Fibroblast of skin of back (primary cell): ENCODE results near the gene CCNB2.
"Not testable (repeated sequence)": the region's sequence is repeated elsewhere in the genome, so short reads cannot be mapped to it uniquely, and the experiment has no call there.

Experiments
- DNase-seq: peaks from one replicate; pipeline ENCODE4 v3.0.0-alpha.2; 2013

The CCNB2 gene

DNA sequence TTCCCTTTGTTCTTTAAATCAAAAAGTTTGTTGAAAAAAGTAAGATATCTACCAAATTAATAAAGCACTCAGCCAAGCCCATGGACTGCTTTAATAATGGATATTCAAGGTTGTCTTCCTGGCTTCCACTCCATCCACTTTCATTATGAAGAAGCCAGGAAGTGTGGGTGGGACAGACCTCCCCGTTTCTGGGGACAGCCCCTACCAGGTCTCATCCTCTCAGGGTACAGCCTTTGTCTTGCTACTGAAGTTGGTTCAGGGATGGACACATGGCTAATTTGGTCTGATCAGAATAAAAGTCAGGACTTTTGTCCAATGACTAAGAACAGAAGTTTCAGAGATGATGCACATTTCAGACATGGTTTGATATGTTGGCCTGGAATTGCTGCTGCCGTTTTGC is 32.6 kb downstream of the CCNB2 start:
- no peak for DNase-seq

DNA sequence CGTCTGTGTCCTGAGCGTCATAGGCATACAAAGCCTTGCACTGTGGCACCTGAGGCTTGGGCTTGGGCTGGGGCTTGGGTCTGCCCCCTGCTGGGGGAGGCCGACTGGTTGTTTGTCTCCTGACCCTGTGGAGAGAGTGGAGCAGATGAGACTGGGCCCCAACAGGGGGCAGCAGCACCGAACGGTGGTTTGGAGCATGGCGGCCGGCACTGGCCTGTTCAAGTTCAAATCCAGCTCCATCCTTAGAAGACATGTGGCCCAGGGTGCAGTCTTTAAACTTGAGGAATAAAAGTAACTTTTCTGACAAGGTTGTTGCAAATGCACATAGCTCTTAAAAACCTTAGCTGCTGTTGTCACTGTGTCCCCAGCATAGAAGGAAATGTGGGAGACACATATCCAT is 33.3 kb downstream of the CCNB2 start:
- peak; percentile 39 for DNase-seq

DNA sequence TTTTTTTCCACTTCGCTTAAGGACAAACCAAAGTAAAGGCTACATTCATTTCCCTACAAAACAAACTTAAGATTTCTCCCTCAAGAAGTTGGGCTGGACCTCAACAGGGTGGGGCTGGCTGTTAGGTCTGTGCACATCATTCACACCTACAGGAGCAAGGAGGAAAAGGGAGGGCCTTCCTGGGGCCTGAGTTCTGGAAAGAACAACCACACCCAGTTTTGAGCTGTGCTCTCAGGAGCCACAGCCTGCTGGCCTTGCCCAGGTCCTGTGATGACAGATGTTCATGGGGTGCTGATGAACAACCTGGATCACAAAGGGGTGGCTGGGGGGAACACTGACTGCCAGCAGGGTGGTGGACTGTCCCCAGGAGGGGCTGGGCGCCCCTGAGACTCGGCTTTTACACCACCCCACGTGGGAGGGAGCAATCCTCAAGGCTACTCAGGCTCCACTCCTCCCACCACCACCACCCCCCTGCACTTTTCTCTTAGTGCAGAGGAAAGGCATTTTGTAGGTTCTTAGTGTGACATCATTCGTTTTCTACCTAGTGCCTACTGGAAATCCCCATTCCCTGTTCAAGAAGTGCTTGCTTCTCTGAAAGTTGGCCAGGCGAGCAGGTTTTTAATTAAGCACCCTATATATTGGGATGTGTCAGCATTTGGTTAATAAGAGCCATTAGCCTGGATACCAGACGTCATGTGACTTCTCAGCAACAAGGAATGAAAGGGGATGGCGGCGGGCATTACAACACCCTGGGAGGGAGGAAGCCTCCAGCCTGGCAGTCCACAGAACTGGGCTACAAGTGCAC is 35.7 kb downstream of the CCNB2 start:
- DNase-seq = no peak

DNA sequence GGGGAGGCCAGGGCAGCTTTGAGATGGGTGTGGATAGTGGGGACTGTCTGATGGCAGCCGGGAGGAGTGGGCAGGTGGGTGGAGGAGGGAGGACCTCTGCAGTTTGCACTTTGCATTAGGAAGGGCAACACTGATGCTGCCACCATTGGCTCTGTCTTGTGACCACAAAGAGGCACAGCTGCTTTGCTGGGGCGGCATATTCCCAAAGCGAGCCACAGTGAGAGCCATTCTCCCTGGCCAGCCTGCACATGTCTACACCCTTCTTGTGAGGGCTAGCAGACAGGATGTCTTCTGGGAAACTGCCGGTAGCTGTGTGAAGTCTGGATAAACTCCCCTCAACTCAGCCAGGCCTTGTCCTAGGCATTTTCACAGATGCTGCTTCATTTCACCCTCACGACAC is 38.3 kb downstream of the CCNB2 start:
- DNase-seq = no peak

DNA sequence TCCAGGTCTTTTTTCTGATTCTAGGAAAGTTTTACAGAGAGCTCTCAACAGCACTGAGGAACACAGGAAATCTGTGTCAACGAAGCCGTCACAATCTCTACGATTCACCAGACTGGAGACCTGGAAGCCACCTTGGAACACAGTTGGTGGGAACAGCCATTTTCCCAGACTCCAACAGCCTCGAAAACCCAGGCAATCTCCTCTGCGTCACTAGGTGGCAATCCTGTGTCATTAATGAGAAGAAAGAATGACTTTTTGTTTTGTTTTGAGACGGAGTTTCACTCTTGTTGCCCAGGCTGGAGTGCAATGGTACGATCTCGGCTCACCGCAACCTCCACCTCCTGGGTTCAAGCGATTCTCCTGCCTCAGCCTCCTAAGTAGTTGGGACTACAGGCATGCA is 39.6 kb downstream of the CCNB2 start:
- DNase-seq = not testable (repeated sequence)

DNA sequence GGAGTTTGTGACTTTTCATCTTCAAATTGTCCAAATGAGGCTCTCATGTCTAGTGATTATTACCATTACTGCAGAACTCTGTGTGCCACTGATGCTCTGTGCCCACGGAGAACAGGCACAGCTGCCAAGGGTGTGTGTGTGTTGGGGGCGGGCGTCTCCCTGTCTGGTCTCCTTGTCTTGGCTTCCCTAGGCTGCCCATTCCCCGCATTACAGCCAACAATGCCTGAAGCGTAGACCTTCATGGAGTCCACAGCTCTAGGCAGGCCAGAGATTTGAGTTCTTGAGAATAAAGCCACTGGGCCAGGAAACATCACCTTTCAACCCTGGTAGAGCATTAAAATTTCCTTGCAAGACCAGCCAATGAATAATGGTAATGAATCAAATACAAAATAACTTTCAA is 42.7 kb downstream of the CCNB2 start:
- DNase-seq = no peak

DNA sequence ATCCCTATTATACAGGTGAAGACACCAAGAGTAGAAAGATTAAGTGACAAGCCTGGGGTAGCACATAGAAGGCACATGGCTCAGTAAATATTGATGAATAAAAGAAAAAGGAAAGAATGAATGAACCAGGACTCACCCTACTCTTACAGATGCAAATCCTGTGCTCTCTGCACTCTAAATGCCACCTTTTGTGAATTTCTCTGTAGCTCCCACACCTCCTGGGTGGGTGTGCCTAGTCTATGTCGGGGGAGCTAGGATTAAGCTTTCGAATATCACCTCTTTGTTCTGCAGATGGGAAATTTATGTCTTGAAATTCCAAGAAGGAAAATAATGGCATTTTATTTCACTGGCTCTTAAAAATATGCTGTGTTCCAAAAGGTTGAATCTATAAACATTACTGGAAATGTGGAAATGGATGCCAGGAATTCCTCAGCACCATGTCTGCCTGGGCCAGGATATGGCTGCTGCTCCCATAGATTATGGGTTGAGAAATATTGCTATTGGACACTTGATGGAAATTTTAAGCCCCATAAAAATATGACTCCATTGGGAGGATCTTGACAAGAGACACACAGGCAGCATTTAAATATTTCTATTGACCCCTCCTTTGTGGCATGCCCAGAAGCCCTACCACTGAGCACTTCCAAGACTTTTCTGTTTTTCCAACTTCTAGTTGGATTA is 43.3 kb downstream of the CCNB2 start:
- DNase-seq = peak; percentile 57

DNA sequence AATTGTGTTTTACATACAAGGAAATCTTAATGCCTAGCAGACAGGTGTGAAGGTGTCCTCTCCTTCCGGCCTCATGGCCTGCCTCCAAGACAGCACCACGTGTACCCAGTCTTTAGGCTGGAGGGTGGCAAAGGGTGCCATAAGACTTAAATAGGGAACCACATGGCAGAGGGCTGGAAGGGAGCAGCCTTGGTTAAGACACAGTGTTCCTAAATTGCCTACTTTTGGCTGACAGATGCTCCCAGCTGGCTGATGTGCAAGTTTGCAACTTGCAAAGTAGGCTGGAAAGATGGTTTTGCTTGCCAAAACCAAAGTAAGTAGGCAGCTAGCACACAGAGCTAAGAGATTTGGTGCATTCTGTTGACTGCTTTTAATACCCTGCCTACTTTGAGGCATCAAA is 45.2 kb downstream of the CCNB2 start:
- DNase-seq = no peak

DNA sequence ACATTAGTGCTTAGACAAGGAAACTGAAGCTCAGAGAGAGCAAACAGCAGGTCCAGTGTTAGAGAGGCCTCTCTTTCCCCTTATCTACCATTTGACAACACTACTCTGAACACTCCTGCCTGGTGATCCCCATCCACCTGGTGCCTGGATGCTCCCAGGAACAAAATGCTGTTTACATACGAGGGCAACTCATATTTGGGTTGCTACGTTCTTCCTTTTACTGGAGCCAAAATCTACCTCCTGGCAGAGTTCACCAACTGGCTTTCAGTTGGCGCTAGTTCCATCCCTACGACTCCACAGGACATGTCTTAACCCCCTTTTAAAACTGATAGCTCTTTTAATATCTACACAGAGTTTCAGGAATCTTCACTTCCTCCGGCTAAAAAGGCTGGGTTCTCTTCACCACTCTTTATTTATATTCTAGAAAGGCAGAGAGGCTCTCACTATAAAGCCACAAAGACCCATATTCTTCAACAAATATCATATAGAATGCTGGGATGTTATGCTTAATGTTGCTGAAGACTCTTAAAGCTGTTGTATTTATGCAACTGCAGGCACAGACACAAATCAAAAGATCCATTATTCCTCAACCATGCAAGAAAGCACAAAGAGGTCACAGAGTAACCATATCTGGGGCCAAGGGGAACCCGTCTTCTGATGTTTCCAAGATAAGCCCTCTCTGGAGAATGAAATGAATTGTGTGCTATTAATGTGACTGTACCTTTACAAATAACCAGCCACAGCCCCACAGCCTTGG is 47.9 kb downstream of the CCNB2 start:
- DNase-seq = no peak

DNA sequence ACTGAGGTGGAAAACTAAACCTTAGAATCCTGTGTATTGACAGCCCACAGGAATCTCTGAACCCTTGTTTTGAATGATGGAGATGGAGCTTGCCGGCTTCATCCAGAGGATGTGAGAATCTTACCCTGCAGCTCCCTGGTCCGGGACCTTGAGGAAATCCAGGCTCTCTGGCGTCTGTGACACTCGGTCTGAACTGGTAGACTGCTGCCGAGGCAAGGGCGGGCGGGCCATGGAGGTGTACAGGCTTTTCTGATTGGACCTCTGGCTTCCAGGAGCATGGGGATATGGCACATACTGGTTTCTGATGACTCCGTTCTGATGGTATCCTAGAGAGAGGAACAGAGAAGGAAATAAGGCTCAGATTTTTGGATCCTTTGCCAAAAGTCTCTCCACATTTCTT is 48.5 kb downstream of the CCNB2 start:
- DNase-seq = no peak

DNA sequence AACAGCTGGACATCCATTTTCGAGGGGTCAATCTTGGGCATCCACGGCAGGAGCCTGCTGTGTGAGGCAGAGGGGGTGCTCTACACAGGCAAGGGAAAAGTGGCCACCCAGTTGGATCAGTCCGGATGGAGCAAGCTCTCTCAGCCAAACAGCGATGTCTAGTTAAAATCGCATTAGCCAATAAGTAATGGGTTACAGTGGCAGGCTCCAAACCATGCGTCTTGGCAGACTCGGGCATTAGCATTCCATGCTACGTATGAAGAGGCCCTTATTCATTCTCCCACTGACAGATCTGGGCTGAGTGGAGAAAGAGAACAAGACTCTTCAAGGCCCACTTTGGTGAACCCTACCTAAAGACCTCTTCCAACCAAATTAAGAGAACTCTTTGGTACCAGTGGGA is 49.3 kb downstream of the CCNB2 start:
- no peak for DNase-seq

DNA sequence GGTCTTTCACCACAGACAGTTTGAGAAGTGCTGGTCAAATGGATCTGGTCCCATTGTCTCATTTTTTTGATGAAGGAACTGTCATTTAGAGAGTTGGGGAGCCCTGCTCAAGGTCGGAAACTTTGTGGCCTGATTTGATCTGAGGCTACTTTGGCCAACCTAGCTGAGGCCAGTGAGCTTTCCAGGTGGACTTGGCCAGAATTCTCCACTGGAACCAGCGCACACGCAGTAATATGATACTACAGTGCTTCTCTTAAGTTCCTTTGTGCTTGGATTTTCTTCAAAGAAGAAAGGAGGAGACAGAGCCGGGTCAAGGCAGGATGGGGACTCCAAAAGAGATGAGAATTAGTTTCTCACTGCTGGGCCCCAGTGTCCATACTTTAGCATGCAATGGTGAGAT is 50.5 kb downstream of the CCNB2 start:
- DNase-seq = no peak

DNA sequence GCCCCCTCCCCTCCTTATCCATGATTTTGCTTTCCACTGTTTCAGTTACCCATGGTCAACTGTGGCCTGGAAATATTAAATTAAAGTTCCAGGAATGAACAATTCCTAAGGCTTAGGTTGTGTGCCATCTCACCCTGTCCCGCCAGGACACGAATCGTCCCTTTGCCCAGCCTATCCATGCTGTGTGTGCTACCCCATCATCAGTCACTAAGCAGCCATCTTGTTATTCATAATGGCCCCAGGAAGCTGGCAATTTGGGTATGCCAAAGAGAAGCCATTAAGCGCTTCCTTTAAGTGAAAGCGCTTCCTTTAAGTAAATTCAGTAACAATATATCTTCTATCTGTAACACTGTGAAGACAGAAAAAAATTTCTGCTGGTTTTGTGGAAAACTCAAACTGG is 52.5 kb downstream of the CCNB2 start:
- DNase-seq = no peak

DNA sequence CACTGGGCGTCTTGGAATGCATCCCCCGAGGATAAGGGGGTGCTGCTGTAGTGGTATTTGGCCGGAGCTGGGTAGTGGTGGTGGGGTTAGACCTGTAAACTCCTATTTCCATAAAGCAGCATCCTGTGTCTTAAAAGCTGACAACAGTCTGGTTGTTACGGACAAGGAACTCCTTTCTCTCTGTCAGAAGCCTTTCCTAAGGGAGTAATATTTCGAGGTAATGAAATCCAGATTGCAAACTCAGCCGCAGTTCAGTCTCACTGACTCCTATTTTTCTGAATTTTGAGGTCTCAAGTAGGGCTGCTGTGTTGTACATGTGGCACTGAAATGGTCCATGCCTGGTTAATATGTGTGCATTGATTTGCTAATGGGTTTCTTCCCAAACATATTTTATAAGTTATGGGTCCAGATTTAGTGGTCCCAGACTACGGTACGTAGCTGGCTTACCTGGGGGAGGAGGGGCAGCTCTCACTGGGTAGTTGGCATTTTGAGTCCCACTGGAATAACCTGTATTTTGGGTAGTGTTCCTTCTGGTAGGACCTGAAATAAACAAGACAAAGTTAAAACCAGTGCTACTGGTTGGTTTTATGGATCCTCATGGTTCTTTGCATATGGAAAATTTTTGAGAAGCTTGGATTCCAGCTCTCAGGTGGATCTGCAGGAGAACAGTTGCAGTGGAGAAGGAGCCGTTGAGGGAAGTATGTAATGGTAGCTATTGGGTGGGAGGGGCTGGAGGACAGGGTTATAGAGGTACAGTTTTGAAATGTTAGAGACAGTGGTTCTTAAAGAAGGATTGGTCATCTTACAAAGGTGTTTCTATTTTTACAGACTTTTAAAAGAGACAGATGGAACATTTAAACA is 53.1 kb downstream of the CCNB2 start:
- DNase-seq = no peak

DNA sequence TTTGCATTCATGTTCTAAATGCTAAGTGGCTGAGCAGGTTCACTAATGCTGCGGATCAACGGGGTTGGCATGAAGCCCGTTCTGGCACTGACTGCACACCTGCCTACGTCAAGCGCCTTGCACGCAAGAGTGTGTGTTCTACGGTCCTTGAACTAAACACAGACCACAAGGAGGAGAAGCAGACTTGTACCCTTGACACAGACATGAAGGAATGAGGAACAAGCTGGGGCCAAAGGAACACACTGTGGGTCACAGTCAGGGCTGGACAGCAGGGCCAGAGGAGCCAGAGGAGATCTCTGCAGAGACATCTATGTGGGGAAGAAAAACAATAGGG is 53.7 kb downstream of the CCNB2 start:
- no peak for DNase-seq

DNA sequence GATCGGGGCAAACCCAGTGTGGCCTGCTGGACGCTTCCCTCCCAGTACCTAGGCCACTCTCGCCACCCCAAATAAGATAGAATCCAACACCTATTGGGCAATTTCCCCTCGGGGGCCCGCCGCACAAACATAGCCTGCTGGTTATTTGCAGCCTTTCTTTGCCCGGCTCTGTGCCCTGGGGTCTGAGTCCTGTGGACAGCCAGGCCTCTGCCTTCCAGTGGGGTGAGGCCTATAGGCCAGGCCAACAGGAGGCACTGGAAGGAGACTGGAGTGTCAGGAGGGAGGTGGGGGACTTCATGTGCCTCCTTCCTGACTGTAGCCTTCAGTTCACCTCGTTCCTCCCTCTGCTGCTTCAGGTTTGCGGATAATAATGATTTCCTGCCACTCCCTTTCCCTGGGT is 54.3 kb downstream of the CCNB2 start:
- DNase-seq = no peak

DNA sequence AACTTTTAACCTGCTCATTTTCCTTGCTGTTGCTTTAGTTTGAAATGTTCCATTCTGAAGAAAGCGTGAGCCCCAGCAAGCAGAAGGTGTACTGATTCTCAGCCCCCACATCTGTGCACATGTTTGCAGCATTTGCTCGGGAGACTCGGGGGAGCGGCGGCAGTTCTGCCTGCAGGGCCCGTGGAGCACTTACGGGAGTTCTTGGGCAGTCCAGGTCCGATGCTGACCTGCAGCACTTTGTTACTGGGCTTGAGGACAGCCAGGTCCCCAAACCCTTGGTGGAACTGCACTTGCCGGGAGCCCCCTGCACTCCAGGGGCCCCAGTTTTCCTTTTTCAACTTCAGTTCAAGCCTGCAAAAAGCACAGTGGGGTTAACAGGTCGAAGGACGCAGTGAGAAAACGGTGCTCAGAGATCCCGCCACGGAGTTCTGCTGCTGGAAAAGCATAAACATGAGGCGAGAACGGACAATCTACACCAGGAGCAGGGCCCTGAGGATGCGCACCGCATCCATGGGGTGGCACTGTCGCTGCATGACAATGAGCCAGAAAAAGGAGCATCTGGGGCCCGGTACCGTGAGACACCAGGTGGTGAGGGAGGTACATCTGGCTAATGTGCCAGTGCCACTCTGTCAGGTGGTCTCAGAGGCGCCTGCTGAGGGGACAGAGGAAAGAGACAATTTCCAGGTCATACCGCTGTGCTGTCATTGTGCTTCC is 56.1 kb downstream of the CCNB2 start:
- DNase-seq = no peak

DNA sequence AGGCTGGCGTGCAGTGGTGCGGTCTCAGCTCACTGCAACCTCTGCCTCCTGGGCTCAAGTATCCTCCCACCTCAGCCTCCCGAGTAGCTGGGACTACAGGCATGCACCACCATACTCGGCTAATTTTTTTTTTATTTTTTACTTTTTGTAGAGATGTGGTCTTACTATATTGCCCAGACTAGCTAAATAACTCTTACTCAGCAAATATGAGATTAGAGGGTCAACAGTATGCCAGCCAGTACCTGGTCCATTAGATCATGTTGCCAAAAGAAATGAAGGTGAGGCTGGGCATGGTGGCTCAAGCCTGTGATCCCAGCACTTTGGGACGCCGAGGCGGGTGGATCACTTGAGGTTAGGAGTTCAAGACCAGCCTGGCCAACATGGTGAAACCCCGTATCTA is 57.1 kb downstream of the CCNB2 start:
- DNase-seq = not testable (repeated sequence)

DNA sequence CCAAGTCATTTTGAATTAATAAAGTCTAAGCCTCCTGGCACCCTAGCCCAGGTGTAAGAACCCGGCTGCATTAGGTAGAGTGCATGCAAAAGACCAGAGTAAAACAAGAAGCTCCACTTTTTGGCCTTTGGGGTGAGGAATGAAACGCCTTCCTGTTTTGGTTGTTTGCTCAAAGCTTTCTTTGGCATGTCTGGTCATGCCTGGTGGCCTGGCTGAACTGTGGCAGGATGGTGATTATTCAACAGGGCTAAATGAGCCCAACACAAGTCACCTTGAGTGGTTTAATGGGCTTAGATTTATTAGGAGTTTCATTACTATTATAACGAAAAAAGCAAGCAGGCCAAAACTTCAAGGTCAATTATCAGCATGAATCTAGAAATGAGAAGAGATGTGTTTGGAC is 60.8 kb downstream of the CCNB2 start:
- DNase-seq = no peak

DNA sequence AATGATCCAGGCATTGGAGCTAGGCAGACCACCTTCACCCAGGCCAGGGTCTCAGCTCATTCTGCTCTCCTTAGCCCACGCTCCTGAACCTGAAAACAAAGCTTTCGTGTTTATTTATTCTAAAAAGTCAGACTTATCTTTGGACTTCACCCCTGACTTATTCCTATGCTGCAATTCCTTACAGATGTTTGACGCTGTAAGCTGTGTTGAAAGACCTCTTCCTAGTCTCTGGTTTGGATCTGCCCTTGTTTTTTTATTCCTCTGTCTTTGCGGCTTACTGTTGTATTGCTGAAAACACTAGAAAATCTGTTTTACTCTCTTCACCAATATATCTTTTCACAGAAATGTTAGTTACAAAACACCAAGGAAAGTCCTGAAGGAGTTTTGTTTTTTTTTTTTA is 61.2 kb downstream of the CCNB2 start:
- DNase-seq = no peak

DNA sequence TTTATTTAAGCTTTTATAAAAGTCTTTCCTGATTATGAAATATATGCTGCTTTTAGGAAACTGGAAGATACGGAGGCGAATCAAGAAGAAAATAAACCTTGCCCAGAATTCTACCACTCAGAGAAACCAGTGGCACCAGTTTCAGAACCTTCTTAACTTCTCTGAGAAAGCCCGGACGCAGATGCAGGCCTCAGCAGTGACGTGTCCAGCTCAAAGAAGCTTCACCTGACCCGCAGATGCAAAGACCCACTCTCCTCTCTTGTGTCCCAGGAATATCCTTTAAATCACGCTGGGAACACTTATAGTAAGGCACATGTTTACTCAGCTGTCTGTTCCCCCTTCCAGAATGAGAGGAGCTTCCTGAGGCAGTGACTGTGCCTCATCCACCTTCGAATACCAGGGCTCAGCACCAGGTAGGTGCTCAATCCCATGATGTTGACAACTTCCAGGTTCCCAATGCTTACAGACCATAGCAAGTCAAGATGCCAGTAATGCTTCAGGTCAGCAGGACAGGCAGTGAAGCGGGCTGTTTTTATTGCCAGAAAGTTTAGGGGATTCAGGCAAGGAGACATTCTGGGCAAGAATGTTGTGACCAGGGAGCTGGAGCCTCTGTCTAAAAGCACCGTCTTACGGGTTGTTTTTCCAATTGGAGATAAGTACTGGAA is 61.8 kb downstream of the CCNB2 start:
- DNase-seq = no peak

DNA sequence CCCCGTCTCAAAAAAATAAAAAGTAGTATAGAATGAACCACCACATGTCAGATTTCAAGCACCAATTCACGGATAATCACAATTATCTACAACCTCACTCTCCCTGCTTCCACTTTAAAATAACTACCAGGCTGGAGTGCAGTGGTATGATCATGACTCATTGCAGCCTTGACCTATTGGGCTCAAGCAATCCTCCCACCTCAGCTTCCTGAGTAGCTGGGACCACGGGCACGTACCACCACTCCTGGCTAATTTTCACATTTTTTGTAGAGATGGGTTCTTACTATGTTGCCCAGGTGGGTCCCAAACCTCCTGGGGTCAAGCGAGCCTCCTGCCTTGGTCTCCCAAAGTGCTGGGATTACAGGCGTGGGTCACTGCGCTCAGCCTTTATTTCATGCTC is 63.6 kb downstream of the CCNB2 start:
- peak; percentile 54 for DNase-seq
